Activated naive CD8-positive, alpha-beta T cell (primary cell): ENCODE measurements around the gene ZNF90.

ENCODE experiments used
- H3K27ac Mint-ChIP-seq: one replicate; pipeline ENCODE4 v1.8.0; 2021; ENCODE audit warnings: mixed read lengths
- H3K27me3 Mint-ChIP-seq: one replicate; pipeline ENCODE4 v1.8.0; 2021; ENCODE audit warnings: mixed read lengths
- H3K36me3 Mint-ChIP-seq: one replicate; pipeline ENCODE4 v1.8.0; 2021; ENCODE audit warnings: mixed read lengths
- H3K4me1 Mint-ChIP-seq: one replicate; pipeline ENCODE4 v1.8.0; 2021; ENCODE audit warnings: low read depth, mixed read lengths
- H3K4me3 Mint-ChIP-seq: one replicate; pipeline ENCODE4 v1.8.0; 2021; ENCODE audit warnings: mild to moderate bottlenecking, mixed read lengths
- H3K9me3 Mint-ChIP-seq: one replicate; pipeline ENCODE4 v1.8.0; 2021; ENCODE audit warnings: low read depth, mixed read lengths

The ZNF90 gene

GRCh38 chr19:20153281-20153680 is 75.5 kb downstream of the ZNF90 start:
- H3K36me3 Mint-ChIP-seq: peaks cover 10% of the 10 kb centered on the region
- H3K27me3 Mint-ChIP-seq: no peaks in the 10 kb centered on the region
- H3K9me3 Mint-ChIP-seq: peaks cover 4% of the 10 kb centered on the region
- H3K27ac Mint-ChIP-seq: no peak overlapping the region
- H3K4me3 Mint-ChIP-seq: no peak overlapping the region
- no peaks in the 10 kb centered on the region for H3K4me1 Mint-ChIP-seq

- Mint-ChIP-seq H3K36me3 (peaks cover 16% of the 10 kb centered on the region), H3K9me3 (peaks cover 16% of the 10 kb centered on the region), H3K27me3 (no peaks in the 10 kb centered on the region)
Measured at GRCh38 chr19:20154636-20155035, 76.8 kb downstream of the ZNF90 start.

DNA sequence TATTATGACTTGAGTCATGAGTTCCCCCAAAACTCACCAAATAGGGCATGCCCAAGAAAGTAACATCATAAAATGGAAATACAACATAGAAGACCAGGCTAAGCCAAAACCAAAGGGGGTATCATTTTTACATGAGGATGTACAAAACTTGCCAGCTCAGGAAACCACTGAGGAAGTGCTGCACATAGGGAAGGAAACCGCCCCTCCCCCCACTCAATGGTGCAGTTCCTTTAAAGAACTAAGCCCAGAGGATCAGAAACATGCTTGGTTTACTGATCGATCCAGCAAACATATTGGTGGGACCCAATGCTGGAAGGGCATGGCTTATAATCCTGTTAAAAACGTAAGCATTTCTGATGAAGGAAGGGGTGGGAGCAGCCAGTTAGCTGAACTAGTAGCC is 85.0 kb downstream of the ZNF90 start:
- H3K36me3 Mint-ChIP-seq: peaks cover 16% of the 10 kb centered on the region
- no peak overlapping the region for H3K27ac Mint-ChIP-seq
- H3K27me3 Mint-ChIP-seq: no peaks in the 10 kb centered on the region
- H3K4me1 Mint-ChIP-seq: peaks cover 28% of the 10 kb centered on the region
- peaks cover 16% of the 10 kb centered on the region for H3K9me3 Mint-ChIP-seq
- no peak overlapping the region for H3K4me3 Mint-ChIP-seq

More at GRCh38 chr19:20154636-20155035, 76.8 kb downstream of the ZNF90 start:
- Mint-ChIP-seq H3K27ac (no peak overlapping the region), H3K4me3 (no peak overlapping the region), H3K4me1 (no peaks in the 10 kb centered on the region)

- Mint-ChIP-seq H3K27me3 (no peaks in the 10 kb centered on the region), H3K4me3 (no peak overlapping the region), H3K27ac (no peak overlapping the region), H3K4me1 (peaks cover 28% of the 10 kb centered on the region), H3K36me3 (peaks cover 9% of the 10 kb centered on the region), H3K9me3 (peaks cover under 1% of the 10 kb centered on the region)
Measured at GRCh38 chr19:20164456-20164855, 86.7 kb downstream of the ZNF90 start.

DNA sequence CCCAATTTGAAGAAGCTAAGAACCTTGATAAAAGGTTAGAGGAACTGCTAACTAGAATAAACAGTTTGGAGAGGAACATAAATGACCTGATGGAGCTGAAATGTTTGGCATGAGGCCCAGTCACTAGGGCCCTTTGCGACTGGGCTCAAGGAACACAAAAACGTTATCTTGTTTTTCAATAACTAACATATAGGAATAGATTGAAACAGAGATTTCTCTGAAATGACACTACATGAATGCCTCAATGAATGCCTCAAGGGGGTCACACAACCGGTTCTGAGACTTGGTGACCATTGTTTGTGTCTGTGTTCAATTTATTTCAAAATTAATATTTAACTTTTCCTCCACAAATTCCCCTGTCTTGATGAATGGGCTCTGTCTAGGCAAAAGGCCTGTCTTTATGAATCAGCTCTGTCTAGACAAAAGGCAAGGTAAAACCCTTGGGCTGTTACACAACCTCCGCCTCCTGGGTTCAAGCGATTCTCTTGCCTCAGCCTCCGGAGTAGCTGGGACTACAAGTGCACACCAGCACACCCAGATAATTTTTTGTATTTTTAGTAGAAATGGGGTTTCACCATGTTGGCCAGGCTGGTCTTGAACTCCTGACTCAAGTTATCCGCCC is 88.3 kb downstream of the ZNF90 start:
- H3K27ac Mint-ChIP-seq: peak overlapping the region; percentile 41
- H3K9me3 Mint-ChIP-seq: no peaks in the 10 kb centered on the region
- no peak overlapping the region for H3K4me3 Mint-ChIP-seq
- no peaks in the 10 kb centered on the region for H3K27me3 Mint-ChIP-seq
- peaks cover 14% of the 10 kb centered on the region for H3K36me3 Mint-ChIP-seq
- H3K4me1 Mint-ChIP-seq: peaks cover 33% of the 10 kb centered on the region

DNA sequence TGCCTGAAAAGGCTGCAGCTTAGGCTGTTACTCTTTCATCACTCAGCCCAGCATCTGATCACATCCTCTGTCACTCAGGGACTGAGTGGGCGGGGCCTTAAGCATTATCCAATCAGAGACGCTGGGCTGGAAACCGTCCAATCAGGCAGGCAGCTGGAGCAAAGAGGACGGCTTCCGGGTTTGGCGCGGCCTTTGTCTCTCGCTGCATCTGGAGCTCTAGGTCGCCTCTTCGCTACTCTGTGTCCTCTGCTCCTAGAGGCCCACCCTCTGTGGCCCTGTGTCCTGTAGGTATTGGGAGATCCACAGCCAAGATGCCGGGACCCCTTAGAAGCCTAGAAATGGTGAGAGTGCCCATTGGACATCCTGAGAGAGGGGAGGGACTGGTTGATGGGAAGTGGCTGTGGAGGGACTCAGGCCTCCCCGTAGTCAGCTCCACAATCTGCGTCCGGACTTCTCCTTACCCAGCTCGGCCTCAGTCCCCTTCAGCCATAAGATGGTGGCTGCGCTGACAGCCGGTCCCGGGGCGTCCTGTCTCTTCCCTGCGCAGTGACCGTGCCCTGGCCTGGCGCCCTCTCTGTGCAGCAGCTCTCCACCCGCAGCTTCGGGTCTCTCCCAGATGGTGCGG is 89.3 kb downstream of the ZNF90 start, which contains the start of gene ZNF486:
Gene ZNF486, plus strand, starts transcription at position 195 of the 625 bp plus-strand sequence. Its CDS starts 117 bp downstream, at position 312.
- H3K27ac Mint-ChIP-seq: peak within 1 kb of the TSS; percentile 89
- no peaks in the 10 kb centered on the region for H3K27me3 Mint-ChIP-seq
- no peaks in the 10 kb centered on the region for H3K9me3 Mint-ChIP-seq
- peaks cover 32% of the 10 kb centered on the region for H3K4me1 Mint-ChIP-seq
- peak within 1 kb of the TSS; percentile 96 for H3K4me3 Mint-ChIP-seq
- peaks cover 25% of the 10 kb centered on the region for H3K36me3 Mint-ChIP-seq

- H3K36me3 Mint-ChIP-seq: peaks cover 26% of the 10 kb centered on the region
- H3K27me3 Mint-ChIP-seq: no peaks in the 10 kb centered on the region
- H3K4me1 Mint-ChIP-seq: peaks cover 26% of the 10 kb centered on the region
- no peaks in the 10 kb centered on the region for H3K9me3 Mint-ChIP-seq
- peak overlapping the region; percentile 96 for H3K4me3 Mint-ChIP-seq
- peak overlapping the region; percentile 89 for H3K27ac Mint-ChIP-seq
Measured at GRCh38 chr19:20167651-20168122, 89.9 kb downstream of the ZNF90 start.
